GM10248 (cell line): ENCODE results near the gene TEX22.

ENCODE experiments used
- CTCF ChIA-PET: fragments of 300-600 bp; sonication (Branson Sonifier 250); formaldehyde crosslinking; extraction: SDS; loops from one replicate; lab custom pipeline; 2021; ENCODE audit warnings: antibody characterized with exemption; lab: Yijun Ruan, JAX
- POLR2A ChIA-PET: fragments of 350-650 bp; sonication (Branson Sonifier 250); formaldehyde crosslinking; extraction: SDS; loops from one replicate; lab custom pipeline; 2020; ENCODE audit warnings: antibody characterized with exemption; lab: Yijun Ruan, JAX
- DNase-seq: peaks from one replicate; pipeline ENCODE4 v3.0.0; 2012; ENCODE audit errors: extremely low spot score
- TF ChIP-seq, protein P1 (sequence below): IDR thresholded peaks from 2 replicates; pipeline ENCODE4 v1.5.1; 2012; ENCODE audit warnings: mild to moderate bottlenecking, low read depth; ENCODE audit errors: extremely low read depth, missing control alignments, control extremely low read depth

TEX22 gene

GRCh38 chr14:105419195-105420091 is 21.1 kb downstream of the TEX22 start, which contains the start of gene MTA1:
TSS of gene MTA1 (plus strand) at chr14:105419827. CDS start at chr14:105420036, 209 bp downstream.
- TF ChIP-seq, protein P1, sequence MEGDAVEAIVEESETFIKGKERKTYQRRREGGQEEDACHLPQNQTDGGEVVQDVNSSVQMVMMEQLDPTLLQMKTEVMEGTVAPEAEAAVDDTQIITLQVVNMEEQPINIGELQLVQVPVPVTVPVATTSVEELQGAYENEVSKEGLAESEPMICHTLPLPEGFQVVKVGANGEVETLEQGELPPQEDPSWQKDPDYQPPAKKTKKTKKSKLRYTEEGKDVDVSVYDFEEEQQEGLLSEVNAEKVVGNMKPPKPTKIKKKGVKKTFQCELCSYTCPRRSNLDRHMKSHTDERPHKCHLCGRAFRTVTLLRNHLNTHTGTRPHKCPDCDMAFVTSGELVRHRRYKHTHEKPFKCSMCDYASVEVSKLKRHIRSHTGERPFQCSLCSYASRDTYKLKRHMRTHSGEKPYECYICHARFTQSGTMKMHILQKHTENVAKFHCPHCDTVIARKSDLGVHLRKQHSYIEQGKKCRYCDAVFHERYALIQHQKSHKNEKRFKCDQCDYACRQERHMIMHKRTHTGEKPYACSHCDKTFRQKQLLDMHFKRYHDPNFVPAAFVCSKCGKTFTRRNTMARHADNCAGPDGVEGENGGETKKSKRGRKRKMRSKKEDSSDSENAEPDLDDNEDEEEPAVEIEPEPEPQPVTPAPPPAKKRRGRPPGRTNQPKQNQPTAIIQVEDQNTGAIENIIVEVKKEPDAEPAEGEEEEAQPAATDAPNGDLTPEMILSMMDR = no peak
- ChIA-PET CTCF (interaction anchor here (1.1 kb wide), 1 partner anchor 486 kb away, joined by 3 read pairs; no protein-coding TSS in a partner anchor), POLR2A (no interaction called here)
- DNase-seq = peak; percentile 88

- no peak for DNase-seq
- ChIA-PET POLR2A (no interaction called here), CTCF (interaction anchor here (1.6 kb wide), 1 partner anchor 69 kb away, joined by 4 read pairs; no protein-coding TSS in a partner anchor)
- TF ChIP-seq, protein P1 = no peak
Measured at GRCh38 chr14:105420101-105420973, 22.0 kb downstream of the TEX22 start.

GRCh38 chr14:105420974-105421674 is 22.8 kb downstream of the TEX22 start:
- CTCF ChIA-PET = interaction anchor here (0.7 to 1.6 kb wide), 3 partner anchors 10 to 68 kb away, joined by 3 to 4 read pairs (median 3); no protein-coding TSS in a partner anchor
- DNase-seq = no peak

GRCh38 chr14:105421723-105422615 is 23.6 kb downstream of the TEX22 start:
- DNase-seq = no peak
- POLR2A ChIA-PET = no interaction called here
- CTCF ChIA-PET = interaction anchor here (1.0 to 1.6 kb wide), 3 partner anchors 9 to 68 kb away, joined by 3 to 4 read pairs (median 3); no protein-coding TSS in a partner anchor
- TF ChIP-seq, protein P1 = no peak

More at GRCh38 chr14:105420974-105421674, 22.8 kb downstream of the TEX22 start:
- TF ChIP-seq, protein P1 = no peak
- POLR2A ChIA-PET = interaction anchor here (0.5 kb wide), 1 partner anchor 19 kb away, joined by 3 read pairs; no protein-coding TSS in a partner anchor

- ChIA-PET POLR2A (interaction anchor here (0.6 kb wide), 1 partner anchor 672 kb away, joined by 5 read pairs; no protein-coding TSS in a partner anchor), CTCF (interaction anchor here (1.5 to 2.0 kb wide), 3 partner anchors 11 to 52 kb away, joined by 3 to 7 read pairs (median 4); no protein-coding TSS in a partner anchor)
- TF ChIP-seq, protein P1 = no peak
Measured at GRCh38 chr14:105422695-105423487, 24.6 kb downstream of the TEX22 start.

More at GRCh38 chr14:105422695-105423487, 24.6 kb downstream of the TEX22 start:
- DNase-seq = no peak
